ENCODE measurements around the gene NOP14.

NOP14 gene

GRCh38 chr4:2901186-2901585 lies 62.0 kb downstream of the NOP14 start:
- no peak for DNase-seq (ENCODE audit: low spot score)
- TF ChIP-seq CTCF (IDR thresholded peaks at IDR 0.05; ENCODE audit: extremely low read depth, insufficient read depth, missing control alignments): no peak
- in situ Hi-C loops (cut with MboI; ENCODE audit: low pct_unique_long_range_greater_than_20kb, low sequenced_read_pairs, unreplicated experiment): no loop called here

GRCh38 chr4:2900741-2901140 lies 62.5 kb downstream of the NOP14 start:
- in situ Hi-C loops (cut with MboI; ENCODE audit: low pct_unique_long_range_greater_than_20kb, low sequenced_read_pairs, unreplicated experiment): no loop called here
- no peak for TF ChIP-seq CTCF (IDR thresholded peaks at IDR 0.05; ENCODE audit: extremely low read depth, insufficient read depth, missing control alignments)
- no peak for DNase-seq (ENCODE audit: low spot score)

- no peak for TF ChIP-seq CTCF (IDR thresholded peaks at IDR 0.05; ENCODE audit: extremely low read depth, insufficient read depth, missing control alignments)
- DNase-seq (ENCODE audit: low spot score): no peak
- in situ Hi-C loops (cut with MboI; ENCODE audit: low pct_unique_long_range_greater_than_20kb, low sequenced_read_pairs, unreplicated experiment): no loop called here
These were observed 65.2 kb downstream of the NOP14 start for GRCh38 chr4:2898001-2898400.

GRCh38 chr4:2893772-2894171 lies 69.4 kb downstream of the NOP14 start:
- in situ Hi-C loops (cut with MboI; ENCODE audit: low pct_unique_long_range_greater_than_20kb, low sequenced_read_pairs, unreplicated experiment): no loop called here
- TF ChIP-seq CTCF (IDR thresholded peaks at IDR 0.05; ENCODE audit: extremely low read depth, insufficient read depth, missing control alignments): no peak
- no peak for DNase-seq (ENCODE audit: low spot score)

GRCh38 chr4:2891294-2891693 lies 71.9 kb downstream of the NOP14 start:
- no peak for TF ChIP-seq CTCF (IDR thresholded peaks at IDR 0.05; ENCODE audit: extremely low read depth, insufficient read depth, missing control alignments)
- in situ Hi-C loops (cut with MboI; ENCODE audit: low pct_unique_long_range_greater_than_20kb, low sequenced_read_pairs, unreplicated experiment): no loop called here
- DNase-seq (ENCODE audit: low spot score): no peak

GRCh38 chr4:2888886-2889285 lies 74.3 kb downstream of the NOP14 start:
- in situ Hi-C loops (cut with MboI; ENCODE audit: low pct_unique_long_range_greater_than_20kb, low sequenced_read_pairs, unreplicated experiment): no loop called here
- no peak for DNase-seq (ENCODE audit: low spot score)
- no peak for TF ChIP-seq CTCF (IDR thresholded peaks at IDR 0.05; ENCODE audit: extremely low read depth, insufficient read depth, missing control alignments)
